ENCODE measurements around the gene KIAA0513. TPM values are rescaled to one million over a fixed set of nuclear protein-coding genes. Genes with fewer than 3 reads are reported as not detected.

The KIAA0513 gene
- total RNA-seq, 1 donor from 2014 or later = 12.9 TPM

DNA sequence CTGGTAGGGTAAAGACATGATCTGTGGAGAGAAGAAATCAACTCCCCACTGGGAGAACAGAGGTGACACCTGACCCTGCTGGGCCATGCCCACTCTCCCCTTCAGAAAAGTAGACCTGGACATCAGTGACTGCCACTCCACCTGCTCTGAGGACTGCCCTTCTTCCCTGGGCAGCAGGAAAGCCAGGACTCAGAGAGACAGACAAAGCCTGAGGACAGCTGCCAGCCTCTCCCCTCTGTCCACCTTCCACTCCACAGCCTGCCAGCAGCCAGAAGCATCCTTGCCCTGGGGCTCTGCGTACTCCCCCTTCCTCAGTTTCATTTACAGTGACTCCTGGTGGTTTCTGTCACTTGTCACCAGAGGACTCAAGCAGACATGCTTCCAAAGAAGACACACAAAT, 40.7 kb upstream of the KIAA0513 start:
- DNase-seq (ENCODE audit: extremely low spot score, unreplicated experiment) = no peak
- peak overlapping the region; percentile 75 for H3K27ac Mint-ChIP-seq
- TF ChIP-seq, protein P1, sequence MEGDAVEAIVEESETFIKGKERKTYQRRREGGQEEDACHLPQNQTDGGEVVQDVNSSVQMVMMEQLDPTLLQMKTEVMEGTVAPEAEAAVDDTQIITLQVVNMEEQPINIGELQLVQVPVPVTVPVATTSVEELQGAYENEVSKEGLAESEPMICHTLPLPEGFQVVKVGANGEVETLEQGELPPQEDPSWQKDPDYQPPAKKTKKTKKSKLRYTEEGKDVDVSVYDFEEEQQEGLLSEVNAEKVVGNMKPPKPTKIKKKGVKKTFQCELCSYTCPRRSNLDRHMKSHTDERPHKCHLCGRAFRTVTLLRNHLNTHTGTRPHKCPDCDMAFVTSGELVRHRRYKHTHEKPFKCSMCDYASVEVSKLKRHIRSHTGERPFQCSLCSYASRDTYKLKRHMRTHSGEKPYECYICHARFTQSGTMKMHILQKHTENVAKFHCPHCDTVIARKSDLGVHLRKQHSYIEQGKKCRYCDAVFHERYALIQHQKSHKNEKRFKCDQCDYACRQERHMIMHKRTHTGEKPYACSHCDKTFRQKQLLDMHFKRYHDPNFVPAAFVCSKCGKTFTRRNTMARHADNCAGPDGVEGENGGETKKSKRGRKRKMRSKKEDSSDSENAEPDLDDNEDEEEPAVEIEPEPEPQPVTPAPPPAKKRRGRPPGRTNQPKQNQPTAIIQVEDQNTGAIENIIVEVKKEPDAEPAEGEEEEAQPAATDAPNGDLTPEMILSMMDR (conservative IDR thresholded peaks at IDR 0.05) = no peak
- H3K4me3 Mint-ChIP-seq = no peak overlapping the region
- H3K9me3 Mint-ChIP-seq = no peaks in the 10 kb centered on the region
- H3K36me3 Mint-ChIP-seq = peaks cover 37% of the 10 kb centered on the region
- no peaks in the 10 kb centered on the region for H3K27me3 Mint-ChIP-seq
- H3K4me1 Mint-ChIP-seq (ENCODE audit: unreplicated experiment) = peaks cover 24% of the 10 kb centered on the region

DNA sequence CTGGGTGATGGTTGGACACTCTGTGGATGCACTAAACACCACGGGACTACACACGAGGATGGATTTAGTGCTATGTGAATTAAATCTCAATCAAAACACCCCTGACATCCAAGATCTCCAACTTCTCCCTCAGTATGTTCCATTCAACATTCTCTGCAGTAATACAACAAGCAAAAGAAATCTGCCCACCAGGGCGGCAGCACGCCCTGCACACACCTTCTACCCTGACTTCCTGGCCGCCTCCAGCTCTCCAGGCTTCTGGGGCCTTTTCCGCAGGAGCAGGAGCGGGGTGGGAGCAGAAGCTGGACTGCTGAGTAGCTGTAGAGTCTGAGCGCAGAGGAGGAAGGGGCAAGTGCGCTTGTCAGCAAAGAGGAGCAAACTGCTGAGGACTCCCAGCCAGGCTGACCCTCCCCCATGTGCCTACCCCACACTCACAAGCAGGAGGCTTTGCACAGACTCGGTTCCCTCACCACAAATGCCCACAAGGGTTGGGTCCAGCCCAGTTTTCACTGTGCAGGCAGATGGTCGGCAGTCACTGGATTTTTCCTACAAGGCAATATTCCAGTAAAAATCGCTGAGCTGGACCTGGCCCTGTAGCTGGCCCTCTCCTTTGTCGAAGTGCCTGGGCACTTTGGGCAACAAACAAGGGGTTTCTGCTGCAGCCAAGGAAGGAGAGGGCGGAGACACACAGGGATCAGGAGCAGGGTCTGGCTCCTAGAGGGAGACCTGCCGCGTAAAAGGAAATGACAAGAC, 39.1 kb upstream of the KIAA0513 start:
- Mint-ChIP-seq H3K27me3 (no peaks in the 10 kb centered on the region), H3K36me3 (peaks cover 35% of the 10 kb centered on the region), H3K4me1 (ENCODE audit: unreplicated experiment) (peaks cover 22% of the 10 kb centered on the region), H3K27ac (no peak overlapping the region), H3K4me3 (no peak overlapping the region), H3K9me3 (no peaks in the 10 kb centered on the region)
- TF ChIP-seq, protein P1 (conservative IDR thresholded peaks at IDR 0.05) = no peak
- no peak for DNase-seq (ENCODE audit: extremely low spot score, unreplicated experiment)

DNA sequence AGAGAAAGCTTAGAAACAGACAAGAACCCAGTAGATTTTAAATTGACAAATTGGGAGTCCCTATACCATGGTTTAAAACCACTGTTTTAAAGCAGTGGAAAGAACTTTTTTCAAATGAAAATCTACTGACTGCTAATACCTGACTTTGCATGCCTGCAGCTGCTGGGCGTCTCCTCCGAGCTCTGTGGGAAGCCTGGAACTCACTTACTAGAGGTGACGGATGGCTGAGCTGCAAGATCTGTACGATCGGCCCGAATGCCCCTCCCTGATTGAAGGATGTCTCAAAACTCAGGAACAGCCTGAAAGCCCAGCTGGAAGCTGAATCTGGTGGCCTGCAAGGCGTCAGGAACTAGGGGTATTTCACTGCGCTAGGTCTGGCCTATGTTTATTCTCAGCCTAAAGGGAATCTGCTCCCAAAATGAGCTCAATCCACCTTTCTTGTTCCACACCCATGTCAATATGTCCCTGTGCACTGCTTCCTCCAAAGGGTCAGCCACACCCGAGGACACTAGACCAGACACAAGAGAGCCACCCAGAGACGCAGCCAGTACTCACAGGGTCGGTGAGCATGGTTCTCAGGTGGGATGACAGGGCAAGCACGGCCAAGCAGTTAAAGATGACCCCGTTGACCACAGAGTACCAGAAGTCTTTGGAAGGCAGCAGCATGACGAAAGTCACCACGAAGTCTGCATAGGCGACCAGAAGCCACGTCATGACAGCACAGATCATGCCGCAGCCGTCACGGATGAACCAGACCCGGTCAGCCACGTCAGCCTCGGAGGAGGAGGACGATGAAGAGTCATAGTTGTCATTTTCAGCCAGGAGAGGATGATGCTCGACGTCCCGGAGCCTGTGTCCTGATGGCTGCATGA, 37.6 kb upstream of the KIAA0513 start:
- TF ChIP-seq, protein P1 (conservative IDR thresholded peaks at IDR 0.05) = no peak
- no peaks in the 10 kb centered on the region for H3K9me3 Mint-ChIP-seq
- no peaks in the 10 kb centered on the region for H3K27me3 Mint-ChIP-seq
- DNase-seq (ENCODE audit: extremely low spot score, unreplicated experiment) = no peak
- H3K36me3 Mint-ChIP-seq = peaks cover 35% of the 10 kb centered on the region
- H3K27ac Mint-ChIP-seq = peak overlapping the region; percentile 67
- peaks cover 22% of the 10 kb centered on the region for H3K4me1 Mint-ChIP-seq (ENCODE audit: unreplicated experiment)
- H3K4me3 Mint-ChIP-seq = no peak overlapping the region

DNA sequence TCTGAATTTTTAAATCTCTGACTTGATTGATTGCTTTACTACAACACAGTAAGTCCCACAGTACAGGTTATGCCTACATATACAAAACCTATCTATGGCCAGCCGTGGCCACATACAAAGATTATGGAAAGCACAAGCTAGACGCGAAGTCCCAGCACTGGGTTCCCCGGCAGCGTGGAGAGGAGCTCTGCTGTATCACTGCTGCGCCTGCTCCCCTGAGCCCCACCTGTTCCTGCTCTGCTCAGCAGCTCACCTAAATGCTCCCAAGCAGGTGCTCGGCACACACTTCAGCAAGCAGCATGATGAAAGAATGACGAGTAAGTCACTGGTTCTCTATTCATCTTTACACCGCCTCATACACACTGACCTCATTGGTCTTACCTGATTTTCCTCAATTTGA, 36.8 kb upstream of the KIAA0513 start:
- peak overlapping the region; percentile 67 for H3K27ac Mint-ChIP-seq
- DNase-seq (ENCODE audit: extremely low spot score, unreplicated experiment) = no peak
- TF ChIP-seq, protein P1 (conservative IDR thresholded peaks at IDR 0.05) = no peak
- H3K27me3 Mint-ChIP-seq = no peaks in the 10 kb centered on the region
- H3K4me3 Mint-ChIP-seq = no peak overlapping the region
- H3K9me3 Mint-ChIP-seq = no peaks in the 10 kb centered on the region
- H3K36me3 Mint-ChIP-seq = peaks cover 29% of the 10 kb centered on the region
- peaks cover 22% of the 10 kb centered on the region for H3K4me1 Mint-ChIP-seq (ENCODE audit: unreplicated experiment)

DNA sequence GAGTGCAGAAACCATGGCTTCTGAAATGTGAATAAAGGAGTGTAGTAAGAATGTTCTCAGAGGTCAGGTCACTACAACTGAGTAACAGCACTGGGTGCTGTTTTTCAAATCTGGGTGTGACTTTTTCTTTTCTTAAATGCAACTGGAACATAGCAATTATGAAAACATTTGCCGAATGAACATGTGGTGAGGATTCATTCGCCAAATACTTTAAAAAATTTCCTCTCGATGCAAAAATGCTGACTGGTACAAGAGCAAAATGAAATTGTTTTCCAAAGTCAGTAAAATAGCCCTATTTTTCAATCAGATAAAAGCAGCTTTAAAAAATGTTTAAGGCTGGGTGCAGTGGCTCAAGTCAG, 34.9 kb upstream of the KIAA0513 start:
- peak overlapping the region; percentile 57 for H3K27ac Mint-ChIP-seq
- H3K36me3 Mint-ChIP-seq = peaks cover 17% of the 10 kb centered on the region
- no peaks in the 10 kb centered on the region for H3K27me3 Mint-ChIP-seq
- no peak overlapping the region for H3K4me3 Mint-ChIP-seq
- TF ChIP-seq, protein P1 (conservative IDR thresholded peaks at IDR 0.05) = no peak
- no peaks in the 10 kb centered on the region for H3K9me3 Mint-ChIP-seq
- peaks cover 10% of the 10 kb centered on the region for H3K4me1 Mint-ChIP-seq (ENCODE audit: unreplicated experiment)
- DNase-seq (ENCODE audit: extremely low spot score, unreplicated experiment) = no peak
